HepG2 (cell line): ENCODE measurements around the gene NUAK2. TPM values are rescaled to one million over a fixed set of nuclear protein-coding genes. Genes with fewer than 3 reads are reported as not detected.

ENCODE experiments used
- ATAC-seq: fragments of 200-7000 bp; cut with Tn5 transposase; 3 replicates; pipeline ENCODE4 v1.9.1; 2020; ENCODE audit warnings: mild to moderate bottlenecking, moderate library complexity
- BruUV-seq: library from RNA; stranded (reverse); fragments of 400-500 nt; replicated peaks from 2 replicates; lab custom pipeline; 2021; lab: Mats Ljungman, UMichigan
- CTCF ChIA-PET: fragments of 300-600 bp; formaldehyde crosslinking; extraction: SDS; loops from one replicate; lab custom pipeline; 2021; ENCODE audit warnings: low total read pairs, inconsistent platforms, low intra/inter-chr PET ratio; lab: Yijun Ruan, JAX
- POLR2A ChIA-PET: fragments of 350-600 bp; sonication (Branson Sonifier 250); formaldehyde crosslinking; loops from one replicate; lab custom pipeline; 2020; ENCODE audit warnings: antibody characterized with exemption, inconsistent platforms; lab: Yijun Ruan, JAX
- DNase-seq: peaks from one replicate; pipeline ENCODE4 v3.0.0-alpha.2; 2015; ENCODE audit warnings: low spot score
- FAIRE-seq: peaks from 3 replicates; lab custom pipeline; 2011; peaks lifted over from hg19 to GRCh38; lab: Jason Lieb, UNC
- H2AFZ ChIP-seq: one replicate; pipeline ENCODE4 v1.6.1; 2011; ENCODE audit warnings: low read length, inconsistent platforms
- H3K27ac ChIP-seq: fragments of 300-600 bp; 3 replicates; pipeline ENCODE4 v1.8.0; 2011; ENCODE audit warnings: mixed run types, mild to moderate bottlenecking, mixed read lengths, low read length, inconsistent platforms; ENCODE audit not compliant: insufficient read depth; ENCODE audit errors: extremely low read length
- H3K27me3 ChIP-seq, 2 experiments: fragments of 200-600 bp in 1 of 2; 2 replicates in 1 of 2; 3 replicates in 1 of 2; pipeline versions ENCODE4 v1.6.0 to v1.8.0; 2011; ENCODE audit warnings: low read length in 2 of 2, mild to moderate bottlenecking in 2 of 2, moderate library complexity in 2 of 2, inconsistent platforms in 1 of 2; ENCODE audit not compliant: insufficient read depth in 2 of 2, control insufficient read depth in 1 of 2
- H3K36me3 ChIP-seq, 2 experiments: fragments of 200-600 bp in 1 of 2; replicated peaks in 1 of 2; 2 replicates in 1 of 2; 3 replicates in 1 of 2; pipeline versions ENCODE4 v1.5.1 to v1.8.0; 2011; ENCODE audit warnings: low read length in 2 of 2, inconsistent platforms in 1 of 2; ENCODE audit not compliant: insufficient read depth in 2 of 2, control insufficient read depth in 1 of 2
- H3K4me1 ChIP-seq: 2 replicates; pipeline ENCODE4 v1.5.1; 2012; ENCODE audit warnings: low read length, inconsistent platforms; ENCODE audit not compliant: insufficient read depth
- H3K4me2 ChIP-seq: 2 replicates; pipeline ENCODE4 v1.6.0; 2011; ENCODE audit warnings: low read depth, low read length, inconsistent platforms
- H3K4me3 ChIP-seq, 3 experiments: fragments of 200-600 bp in 1 of 3; sonication (generic), shearing (Covaris generic) in 1 of 3; replicated peaks in 1 of 3; 2 replicates each; pipeline ENCODE4 v1.5.1; 2011 to 2016; ENCODE audit warnings: low read length in 3 of 3, inconsistent platforms in 2 of 3, low read depth in 2 of 3, mild to moderate bottlenecking in 2 of 3, control low read depth in 1 of 3, mixed read lengths in 1 of 3; ENCODE audit not compliant: insufficient read depth in 1 of 3
- H3K79me2 ChIP-seq: one replicate; pipeline ENCODE4 v1.6.1; 2011; ENCODE audit warnings: low read length, inconsistent platforms; ENCODE audit not compliant: insufficient read depth
- H3K9ac ChIP-seq: 2 replicates; pipeline ENCODE4 v1.6.0; 2011; ENCODE audit warnings: mild to moderate bottlenecking, low read depth, low read length, inconsistent platforms; ENCODE audit not compliant: insufficient read depth
- H3K9me3 ChIP-seq: 2 replicates; pipeline ENCODE4 v1.5.1; 2012; ENCODE audit warnings: mild to moderate bottlenecking, low read length
- H4K20me1 ChIP-seq: 2 replicates; pipeline ENCODE4 v1.6.0; 2011; ENCODE audit warnings: inconsistent platforms, mild to moderate bottlenecking, low read length, moderate library complexity; ENCODE audit not compliant: insufficient read depth
- ARID5B ChIP-seq: IDR thresholded peaks from 2 replicates; pipeline ENCODE4 v1.4.0; 2020; ENCODE audit warnings: mild to moderate bottlenecking, missing genetic modification reagents
- FOXA1 ChIP-seq, 2 experiments: fragments of 450-650 bp in 1 of 2; sonication (generic) in 1 of 2; formaldehyde crosslinking in 1 of 2; IDR thresholded peaks; 2 replicates each; pipeline versions ENCODE4 v1.4.0 to v1.6.1; 2016 to 2020; ENCODE audit warnings: missing genetic modification reagents in 1 of 2
- FOXA3 ChIP-seq: IDR thresholded peaks from 2 replicates; pipeline ENCODE4 v1.6.1; 2016; ENCODE audit warnings: missing genetic modification reagents, missing compliant biosample characterization
- NCOA2 ChIP-seq: sonication (generic); formaldehyde crosslinking; IDR thresholded peaks from 2 replicates; pipeline ENCODE4 v1.8.0; 2022; ENCODE audit warnings: inconsistent platforms
- PHF20 ChIP-seq: sonication (generic); formaldehyde crosslinking; IDR thresholded peaks from 2 replicates; pipeline ENCODE4 v1.5.0; 2020; ENCODE audit warnings: mild to moderate bottlenecking, missing genetic modification reagents
- ZBTB33 ChIP-seq: sonication (generic); formaldehyde crosslinking; IDR thresholded peaks from 2 replicates; pipeline ENCODE4 v1.4.0; 2020; ENCODE audit warnings: missing genetic modification reagents
- ZNF687 ChIP-seq: sonication (generic); formaldehyde crosslinking; IDR thresholded peaks from 2 replicates; pipeline ENCODE4 v1.5.1; 2020; ENCODE audit warnings: mild to moderate bottlenecking, missing genetic modification reagents, moderate library complexity
- WGBS: methylation state at CpG from one replicate; pipeline ENCODE4 v1.1.6; 2017; ENCODE audit warnings: low lambda C conversion rate; 5-methylcytosine and 5-hydroxymethylcytosine counted together
- in situ Hi-C: cut with HindIII; loops from 2 replicates; pipeline ENCODE4 v1.10.0; 2017; ENCODE audit warnings: low pct_unique_long_range_greater_than_20kb; ENCODE audit not compliant: extremely low pct_ligation_motif_present
- intact Hi-C: fragments of 100-400 bp; cut with micrococcal nuclease; formaldehyde crosslinking; loops from one replicate; pipeline ENCODE4 v1.10.0; 2022; ENCODE audit not compliant: unreplicated experiment
- polyA plus RNA-seq, 8 experiments: library from polyadenylated mRNA; depleted of rRNA in 3 of 8; stranded (reverse) in 7 of 8; unstranded in 1 of 8; fragments of >200 nt; fragmentation: Illumina TruSeq in 4 of 8; extraction: Trizol in 4 of 8; gene quantifications; 2 replicates each; pipeline versions ENCODE4 v1.2.1 to v1.2.3, GENCODE V29; 2011 to 2016; ENCODE audit warnings: low read depth in 4 of 8, missing spikeins in 1 of 8, mixed read lengths in 1 of 8; ENCODE audit not compliant: insufficient read depth in 1 of 8
- total RNA-seq, 5 experiments: library from RNA; depleted of rRNA; stranded (reverse); fragments of >200 nt; fragmentation: Illumina TruSeq; extraction: Trizol; gene quantifications; 2 replicates each; pipeline ENCODE4 v1.2.3, GENCODE V29; 2016; ENCODE audit warnings: low read depth in 1 of 5

The NUAK2 gene
- total and polyA plus RNA-seq, 2 of the 13 experiments (the other 11 are each of a cell fraction or from before 2014, with no cell fraction given), result 0.75 to 1.1 TPM

GRCh38 chr1:205313563-205314308 lies 7.8 kb downstream of the NUAK2 start:
- H4K20me1 ChIP-seq, result no peaks in the 10 kb centered on the region; the same call in 1 of the 2 replicates
- no peak overlapping the region for H3K9ac ChIP-seq
- intact Hi-C loops, result no loop called here
- FAIRE-seq (no peak), ATAC-seq (no peak), DNase-seq (no peak)
- peaks cover 15 to 22% of the 10 kb centered on the region in 2 experiments; a peak in 4 of 5 replicates for H3K36me3 ChIP-seq
- ChIA-PET POLR2A (interaction anchor here (1.2 to 2.1 kb wide), 2 partner anchors 12 to 19 kb away, joined by 3 to 9 read pairs; no protein-coding TSS in a partner anchor), CTCF (no interaction called here)
- WGBS, result 76% methylated on average over 21 of the region's 21 CpGs
- H3K9me3 ChIP-seq, result no peaks in the 10 kb centered on the region
- no peak overlapping the region for H3K27ac ChIP-seq
- H3K79me2 ChIP-seq, result peaks cover 24% of the 10 kb centered on the region
- H3K4me1 ChIP-seq, result peaks cover 57% of the 10 kb centered on the region
- in situ Hi-C loops, result no loop called here
- H3K4me2 ChIP-seq, result no peak overlapping the region; the same call in 1 of the 2 replicates
- no peak overlapping the region for H3K4me3 ChIP-seq
- no TSS peak for BruUV-seq
- no peak overlapping the region for H2AFZ ChIP-seq
- H3K27me3 ChIP-seq, result no peaks in the 10 kb centered on the region; a peak in 1 of 5 replicates
- peak; percentile 43; the same call in 1 of the 2 replicates for TF ChIP-seq FOXA3 (CRISPR knock-in tag)
- TF ChIP-seq ZNF687 (CRISPR knock-in tag), result peak; percentile 37; the same call in 1 of the 2 replicates
- TF ChIP-seq ZBTB33, result 0 out of 2 replicates have a peak, but pooled peaks have one; percentile 27
- no peak for TF ChIP-seq FOXA1 (IDR thresholded peaks at IDR 0.05)
- TF ChIP-seq FOXA1 (CRISPR knock-in tag; IDR thresholded peaks at IDR 0.05), result 0 out of 2 replicates have a peak, but pooled peaks have one; percentile 16
- TF ChIP-seq NCOA2 (CRISPR knock-in tag), result 0 out of 2 replicates have a peak, but pooled peaks have one; percentile 46
- TF ChIP-seq ARID5B (CRISPR knock-in tag), result 0 out of 2 replicates have a peak, but pooled peaks have one; percentile 41
- TF ChIP-seq PHF20 (CRISPR knock-in tag), result no peak
